22Rv1 (cell line): ENCODE results near the gene NCLN.

Source experiments
- CTCF ChIP-seq: fragments of 450-650 bp; IDR thresholded peaks from 2 replicates; pipeline ENCODE4 v1.5.1; 2017; ENCODE audit warnings: mild to moderate bottlenecking
- ZFX ChIP-seq: fragments of 450-650 bp; IDR thresholded peaks from 2 replicates; pipeline ENCODE4 v1.6.1; 2017; ENCODE audit warnings: antibody characterized with exemption, borderline replicate concordance

- no peak for TF ChIP-seq CTCF
- no peak for TF ChIP-seq ZFX
Measured at GRCh38 chr19:3220576-3220975, 34.8 kb downstream of the NCLN start.
